Activated CD4-positive, alpha-beta T cell treated with anti-CD3 and anti-CD28 coated beads, Interleukin-2, amount 50 U/mL, for 4 hours (primary cell): ENCODE data around the gene BCORL1.

Experiments
- DNase-seq, 2 experiments: peaks; one replicate each; pipeline ENCODE4 v3.0.0-alpha.2; 2020

The BCORL1 gene

GRCh38 chrX:129968968-129969367 lies 13.5 kb upstream of the BCORL1 start:
- DNase-seq: no peak

- no peak for DNase-seq
These were observed 6.0 kb upstream of the BCORL1 start for GRCh38 chrX:129976441-129976840.

GRCh38 chrX:129979207-129979920 lies 3.1 kb upstream of the BCORL1 start:
- DNase-seq: no peak

GRCh38 chrX:129980001-129980401 lies 2.4 kb upstream of the BCORL1 start:
- peak in 1 of 2 experiments; percentile 24 for DNase-seq

- DNase-seq: peak in 1 of 2 experiments; percentile 15
These were observed 1.8 kb upstream of the BCORL1 start for GRCh38 chrX:129980540-129981199.

GRCh38 chrX:129981200-129981553 lies 1.3 kb upstream of the BCORL1 start:
- no peak for DNase-seq

- no peak for DNase-seq
These were observed 609 bp upstream of the BCORL1 start for GRCh38 chrX:129981752-129982299.

GRCh38 chrX:129983575-129984110 lies 1.2 kb downstream of the BCORL1 start:
- DNase-seq: no peak

- peak in 1 of 2 experiments; percentile 6 for DNase-seq
These were observed 1.9 kb downstream of the BCORL1 start for GRCh38 chrX:129984111-129984958.

- DNase-seq: no peak
These were observed 5.4 kb downstream of the BCORL1 start for GRCh38 chrX:129987871-129988270.

GRCh38 chrX:129992181-129992580 lies 9.7 kb downstream of the BCORL1 start:
- DNase-seq: no peak

- DNase-seq: no peak
These were observed 13.7 kb downstream of the BCORL1 start for GRCh38 chrX:129996120-129996519.

- no peak for DNase-seq
These were observed 14.7 kb downstream of the BCORL1 start for GRCh38 chrX:129997086-129997485.

- no peak for DNase-seq
These were observed 15.6 kb downstream of the BCORL1 start for GRCh38 chrX:129998021-129998420.

- DNase-seq: no peak
These were observed 19.5 kb downstream of the BCORL1 start for GRCh38 chrX:130001893-130002292.

GRCh38 chrX:130002541-130002940 lies 20.1 kb downstream of the BCORL1 start:
- no peak for DNase-seq

GRCh38 chrX:130005089-130005807 lies 22.8 kb downstream of the BCORL1 start:
- DNase-seq: no peak

- no peak for DNase-seq
These were observed 27.3 kb downstream of the BCORL1 start for GRCh38 chrX:130009658-130010223.

GRCh38 chrX:130012683-130013082 lies 30.2 kb downstream of the BCORL1 start:
- DNase-seq: no peak

GRCh38 chrX:130013661-130014060 lies 31.2 kb downstream of the BCORL1 start:
- no peak for DNase-seq

- no peak for DNase-seq
These were observed 31.9 kb downstream of the BCORL1 start for GRCh38 chrX:130014356-130014755.

- DNase-seq: no peak
These were observed 32.3 kb downstream of the BCORL1 start for GRCh38 chrX:130014770-130015169.
